Measurements from ENCODE around the gene MYOM1. TPM values are rescaled to one million over a fixed set of nuclear protein-coding genes. Genes with fewer than 3 reads are reported as not detected.

Gene MYOM1
- total RNA-seq, 1 donor from 2014 or later: 1.2 TPM

DNA sequence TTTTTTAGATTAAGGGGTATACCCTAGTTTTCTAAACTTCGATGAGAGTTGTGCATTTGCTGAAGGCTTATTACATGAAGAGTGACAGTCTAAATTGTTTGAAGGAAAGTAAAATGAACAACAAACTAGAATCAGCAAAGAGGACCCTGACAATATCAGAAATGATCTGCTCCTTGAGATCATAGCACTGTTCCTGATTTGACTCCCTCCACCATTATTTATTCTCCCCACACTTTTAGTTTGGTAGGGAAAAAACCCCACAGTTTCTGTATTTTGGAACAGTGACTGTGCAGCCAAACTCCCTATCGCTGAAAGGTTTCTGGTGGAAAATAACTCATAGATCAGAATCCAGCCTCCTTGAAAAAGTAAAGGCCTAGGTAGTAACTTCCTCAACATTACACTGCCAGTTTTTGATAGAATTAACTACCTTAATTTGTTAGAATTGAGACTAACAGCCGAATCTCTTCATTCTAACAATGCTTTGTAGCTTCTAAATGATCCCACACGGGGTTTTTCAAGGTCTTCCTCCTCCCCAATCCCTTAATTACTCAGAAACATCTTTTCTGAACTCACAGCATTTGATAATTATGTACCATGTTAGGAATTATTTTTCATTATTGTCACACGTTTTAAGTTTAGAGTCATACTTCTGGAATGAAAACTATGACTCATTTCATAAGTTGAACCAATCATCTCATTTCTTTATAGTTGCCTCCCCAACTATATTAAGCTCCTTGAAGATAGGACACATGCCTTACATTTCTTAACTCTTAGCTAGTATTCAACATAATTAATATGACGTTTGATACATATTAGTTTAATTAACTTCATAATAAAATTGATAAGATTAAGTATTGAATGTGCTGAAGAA lies 30.7 kb upstream of the MYOM1 start:
- intact Hi-C loops (cut with DNase I): no loop called here
- no peaks in the 10 kb centered on the region for H3K9me3 ChIP-seq
- H3K27ac ChIP-seq: peak overlapping the region; percentile 22
- peaks cover 43% of the 10 kb centered on the region for H3K4me1 ChIP-seq
- H3K27me3 ChIP-seq: no peaks in the 10 kb centered on the region
- DNase-seq (ENCODE audit: extremely low spot score in 2 of 2): no peak
- no peak overlapping the region for H3K4me3 ChIP-seq
- H3K36me3 ChIP-seq: peaks cover 5 to 24% of the 10 kb centered on the region in 2 donors
- TF ChIP-seq POLR2AphosphoS5 (IDR thresholded peaks at IDR 0.05; ENCODE audit: insufficient read depth in 1 of 2, low read depth in 1 of 2) (no peak), POLR2A (IDR thresholded peaks at IDR 0.05) (no peak)
- TF ChIP-seq, protein P1, sequence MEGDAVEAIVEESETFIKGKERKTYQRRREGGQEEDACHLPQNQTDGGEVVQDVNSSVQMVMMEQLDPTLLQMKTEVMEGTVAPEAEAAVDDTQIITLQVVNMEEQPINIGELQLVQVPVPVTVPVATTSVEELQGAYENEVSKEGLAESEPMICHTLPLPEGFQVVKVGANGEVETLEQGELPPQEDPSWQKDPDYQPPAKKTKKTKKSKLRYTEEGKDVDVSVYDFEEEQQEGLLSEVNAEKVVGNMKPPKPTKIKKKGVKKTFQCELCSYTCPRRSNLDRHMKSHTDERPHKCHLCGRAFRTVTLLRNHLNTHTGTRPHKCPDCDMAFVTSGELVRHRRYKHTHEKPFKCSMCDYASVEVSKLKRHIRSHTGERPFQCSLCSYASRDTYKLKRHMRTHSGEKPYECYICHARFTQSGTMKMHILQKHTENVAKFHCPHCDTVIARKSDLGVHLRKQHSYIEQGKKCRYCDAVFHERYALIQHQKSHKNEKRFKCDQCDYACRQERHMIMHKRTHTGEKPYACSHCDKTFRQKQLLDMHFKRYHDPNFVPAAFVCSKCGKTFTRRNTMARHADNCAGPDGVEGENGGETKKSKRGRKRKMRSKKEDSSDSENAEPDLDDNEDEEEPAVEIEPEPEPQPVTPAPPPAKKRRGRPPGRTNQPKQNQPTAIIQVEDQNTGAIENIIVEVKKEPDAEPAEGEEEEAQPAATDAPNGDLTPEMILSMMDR (IDR thresholded peaks at IDR 0.05): no peak

DNA sequence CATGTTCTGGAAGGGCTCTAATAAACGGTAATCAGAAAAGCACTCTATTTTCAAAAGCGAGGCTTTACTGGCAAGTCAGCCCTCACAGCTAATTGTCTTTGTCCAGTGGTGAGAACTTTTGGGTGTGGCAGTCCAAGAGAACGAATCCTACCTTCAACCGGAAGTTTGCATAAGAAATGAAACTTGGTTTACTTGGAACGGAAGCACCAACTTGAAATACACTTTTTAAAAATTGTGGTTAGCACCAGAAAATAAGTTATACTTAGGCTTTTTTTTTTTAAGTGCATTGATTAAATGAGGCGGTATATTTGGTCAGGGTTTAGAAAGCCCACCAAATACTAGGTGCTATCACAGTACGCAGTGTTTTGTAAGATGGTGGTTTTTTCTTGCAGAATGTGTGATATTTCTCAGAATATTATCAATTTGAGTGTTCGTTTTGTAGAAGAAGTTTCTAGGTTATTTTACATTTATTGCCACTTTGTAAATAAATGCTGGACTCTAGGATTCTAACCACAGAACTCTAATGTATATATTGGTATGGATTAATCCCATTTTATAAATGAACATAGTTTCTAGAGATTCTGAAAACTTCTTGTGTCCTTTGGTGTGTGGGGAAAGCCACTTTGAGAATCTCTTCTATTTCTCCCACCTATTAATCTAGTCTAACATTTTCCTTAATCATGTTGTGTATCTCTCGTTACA lies 29.0 kb upstream of the MYOM1 start:
- H3K4me3 ChIP-seq: peak overlapping the region; percentile 93 to 98
- no peak for DNase-seq (ENCODE audit: extremely low spot score in 2 of 2)
- TF ChIP-seq, protein P1 (IDR thresholded peaks at IDR 0.05): no peak
- peak in 1 of 2 donors; percentile 83 for TF ChIP-seq POLR2AphosphoS5 (IDR thresholded peaks at IDR 0.05; ENCODE audit: insufficient read depth in 1 of 2, low read depth in 1 of 2)
- TF ChIP-seq POLR2A (IDR thresholded peaks at IDR 0.05): no peak
- peak overlapping the region; percentile 98 for H3K27ac ChIP-seq
- peaks cover 0 to 7% of the 10 kb centered on the region in 2 donors for H3K36me3 ChIP-seq
- intact Hi-C loops (cut with DNase I): loop anchor here (10.0 kb wide), 3 partner anchors 94 to 314 kb away; partner anchors contain the start of gene LPIN2
- peaks cover 50% of the 10 kb centered on the region for H3K4me1 ChIP-seq
- H3K27me3 ChIP-seq: no peaks in the 10 kb centered on the region
- H3K9me3 ChIP-seq: no peaks in the 10 kb centered on the region

DNA sequence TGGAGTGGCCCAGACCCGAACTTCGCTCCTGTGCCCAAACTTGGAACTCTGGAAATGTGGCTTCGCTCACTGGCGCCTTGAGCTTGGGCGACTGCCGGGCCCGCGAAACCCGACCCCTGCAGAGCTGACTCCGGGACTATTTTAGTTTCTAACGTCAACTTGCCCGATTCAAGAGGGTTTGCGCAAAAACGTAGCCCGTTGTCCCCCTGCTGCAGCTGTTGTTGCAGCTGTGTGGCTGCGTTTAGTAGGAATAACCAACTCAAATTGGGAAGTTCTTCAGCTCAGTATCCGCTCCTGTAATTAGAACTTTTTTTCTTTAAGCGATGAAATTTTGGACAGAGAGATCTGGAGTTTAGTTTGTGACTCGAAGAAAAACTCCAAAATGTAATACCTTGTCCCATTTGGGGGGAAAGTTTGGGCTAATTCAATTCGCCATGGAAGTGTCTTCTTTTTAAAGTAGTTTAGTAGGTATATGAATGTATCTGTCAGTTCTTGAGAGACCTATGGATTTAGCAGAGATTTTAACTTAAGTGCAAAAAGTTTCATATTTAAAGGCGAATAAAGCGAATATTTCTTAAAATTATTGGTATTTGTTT lies 28.4 kb upstream of the MYOM1 start:
- intact Hi-C loops (cut with DNase I): loop anchor here (10.0 kb wide), 3 partner anchors 93 to 313 kb away; partner anchors contain the start of gene LPIN2
- peaks cover 50% of the 10 kb centered on the region for H3K4me1 ChIP-seq
- no peak for DNase-seq (ENCODE audit: extremely low spot score in 2 of 2)
- H3K27ac ChIP-seq: peak overlapping the region; percentile 98
- no peaks in the 10 kb centered on the region for H3K9me3 ChIP-seq
- H3K4me3 ChIP-seq: peak overlapping the region; percentile 93 to 98
- no peaks in the 10 kb centered on the region for H3K27me3 ChIP-seq
- H3K36me3 ChIP-seq: peaks cover 0 to under 1% of the 10 kb centered on the region in 2 donors
- TF ChIP-seq POLR2AphosphoS5 (IDR thresholded peaks at IDR 0.05; ENCODE audit: insufficient read depth in 1 of 2, low read depth in 1 of 2): no peak
- TF ChIP-seq, protein P1 (IDR thresholded peaks at IDR 0.05): no peak
- no peak for TF ChIP-seq POLR2A (IDR thresholded peaks at IDR 0.05)

DNA sequence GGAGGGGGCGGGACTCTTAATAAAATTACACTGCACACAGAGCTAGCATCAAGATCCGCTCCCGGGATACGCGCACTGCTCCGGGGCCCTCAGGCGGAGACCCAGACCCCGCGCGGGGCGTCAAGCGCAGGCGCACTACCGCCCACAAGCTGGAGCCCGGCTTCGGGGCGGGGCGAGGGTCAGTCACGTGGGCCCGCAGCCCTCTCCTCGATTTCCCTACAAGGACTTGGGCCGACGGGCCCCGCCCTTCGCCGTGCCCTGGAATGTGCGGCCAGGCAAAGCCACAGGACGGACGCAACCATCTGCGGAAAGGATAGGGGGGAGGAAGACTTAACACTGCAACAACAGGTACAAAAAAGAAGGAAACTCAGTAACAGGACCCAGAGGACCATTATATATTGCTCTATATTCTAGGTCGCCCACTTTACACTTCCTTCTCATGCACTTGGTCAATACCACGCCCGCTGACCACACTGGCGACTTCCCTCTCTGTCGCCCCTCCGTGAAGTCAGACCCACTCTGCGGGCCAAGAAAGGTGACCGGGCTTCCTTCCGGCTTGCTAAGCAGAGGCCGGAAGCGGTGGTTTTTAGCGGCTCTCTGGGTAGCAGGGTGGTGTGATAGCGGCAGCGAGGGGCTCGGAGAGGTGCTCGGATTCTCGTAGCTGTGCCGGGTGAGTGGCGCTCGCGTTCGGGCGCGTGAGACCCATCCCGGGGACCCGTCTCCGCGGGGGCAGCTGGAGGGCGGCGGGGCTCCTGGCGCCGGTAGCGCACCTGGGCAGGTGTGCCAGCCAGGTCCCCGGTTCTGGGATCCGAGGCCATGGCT lies 27.7 kb upstream of the MYOM1 start, which contains the start of gene MYL12A:
Gene MYL12A, plus strand, starts transcription at position 562 of the 822 bp plus-strand sequence. CDS start 5,447 bp downstream, outside the sequence.
- Histone ChIP-seq H3K36me3 (no peaks in the 10 kb centered on the region), H3K27me3 (no peaks in the 10 kb centered on the region), H3K4me1 (peaks cover 50% of the 10 kb centered on the region), H3K27ac (peak within 1 kb of the TSS; percentile 98), H3K4me3 (peak within 1 kb of the TSS; percentile 93 to 98), H3K9me3 (no peaks in the 10 kb centered on the region)
- DNase-seq (ENCODE audit: extremely low spot score in 2 of 2): peak in 1 of 2 donors; percentile 98
- TF ChIP-seq, protein P1 (IDR thresholded peaks at IDR 0.05): no peak
- TF ChIP-seq POLR2AphosphoS5 (IDR thresholded peaks at IDR 0.05; ENCODE audit: insufficient read depth in 1 of 2, low read depth in 1 of 2) (peak; percentile 95), POLR2A (IDR thresholded peaks at IDR 0.05) (peak in 1 of 2 donors; percentile 84)
- intact Hi-C loops (cut with DNase I): loop anchor here (10.0 kb wide), 3 partner anchors 93 to 313 kb away; partner anchors contain the start of gene LPIN2
